NCI-H146 (cell line): ENCODE measurements around the gene PRKACB.
A peak's percentile ranks its signal among the peaks of the same experiment; 100 is the strongest.

Experiments
- DNase-seq: peaks from one replicate; lab custom pipeline; 2025; lab: John Stamatoyannopoulos, UW

PRKACB gene

DNA sequence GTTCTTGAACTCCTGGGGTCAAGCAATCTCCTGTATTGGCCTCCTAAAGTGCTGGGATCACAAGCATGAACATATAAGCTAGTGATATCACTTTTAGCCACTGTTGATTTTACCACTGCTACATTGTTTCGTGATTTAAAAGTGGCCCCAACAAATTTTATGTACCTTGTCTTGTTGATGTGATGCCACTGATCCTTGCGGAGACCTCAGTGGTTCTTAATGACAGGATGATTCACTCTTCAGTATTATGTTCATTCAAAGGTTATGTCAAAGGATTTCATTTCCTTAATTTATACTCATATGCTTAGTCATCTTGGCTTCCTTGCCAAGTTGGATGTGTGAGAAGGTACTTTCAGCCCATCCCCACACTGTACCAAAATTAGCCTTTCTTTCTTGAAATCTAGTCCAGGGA is 12.1 kb downstream of the PRKACB start:
- no peak for DNase-seq

DNA sequence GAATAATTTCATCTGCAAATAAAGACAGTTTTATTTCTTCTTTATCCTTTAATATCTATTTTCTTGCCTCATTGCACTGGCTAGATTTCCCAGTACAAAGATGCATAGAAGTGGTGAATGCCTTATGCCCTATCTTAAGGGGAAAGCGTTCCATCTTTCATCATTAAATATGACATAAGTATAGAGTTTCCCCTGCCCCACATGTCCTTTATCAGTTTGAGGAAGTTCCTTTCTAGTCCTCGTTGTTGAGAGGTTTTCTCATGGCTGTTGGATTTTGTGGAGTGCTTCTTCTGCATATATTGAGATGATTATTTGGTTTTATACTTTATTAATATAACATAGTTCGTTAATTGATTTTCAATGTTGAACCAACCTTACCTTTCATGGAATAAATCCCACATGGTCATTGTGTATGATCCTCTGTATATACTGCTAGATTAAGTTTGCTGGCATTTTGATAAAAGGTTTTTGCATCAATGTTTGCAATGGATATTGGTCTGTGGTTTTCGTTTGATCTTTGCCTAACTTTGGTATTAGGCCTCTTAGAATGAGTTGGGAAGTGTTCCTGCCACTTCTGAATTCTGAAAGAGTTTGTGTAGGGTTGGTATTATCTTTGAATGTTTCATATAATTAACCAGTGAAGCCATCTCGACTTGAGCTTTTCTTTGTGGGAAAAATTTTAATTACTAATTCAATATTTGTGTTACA is 15.6 kb downstream of the PRKACB start:
- no peak for DNase-seq

DNA sequence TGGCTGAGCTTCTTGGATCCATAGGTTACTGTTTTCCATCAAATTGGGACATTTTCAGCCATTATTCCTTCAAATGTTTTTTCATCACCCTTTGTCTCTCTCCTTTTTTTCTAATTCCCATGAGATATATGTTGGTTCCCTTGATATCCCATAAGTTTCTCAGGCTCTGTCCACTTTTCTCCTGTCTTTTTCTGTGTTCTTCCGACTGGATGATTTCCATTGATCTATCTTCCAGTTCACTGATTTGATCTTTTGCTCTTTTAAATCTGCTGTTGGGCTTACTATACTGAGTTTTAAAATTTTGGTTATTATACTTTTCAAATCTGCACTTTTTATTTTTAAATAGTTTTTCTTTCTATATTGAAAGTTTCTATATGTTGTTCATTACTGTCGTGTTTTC is 18.2 kb downstream of the PRKACB start:
- no peak for DNase-seq

DNA sequence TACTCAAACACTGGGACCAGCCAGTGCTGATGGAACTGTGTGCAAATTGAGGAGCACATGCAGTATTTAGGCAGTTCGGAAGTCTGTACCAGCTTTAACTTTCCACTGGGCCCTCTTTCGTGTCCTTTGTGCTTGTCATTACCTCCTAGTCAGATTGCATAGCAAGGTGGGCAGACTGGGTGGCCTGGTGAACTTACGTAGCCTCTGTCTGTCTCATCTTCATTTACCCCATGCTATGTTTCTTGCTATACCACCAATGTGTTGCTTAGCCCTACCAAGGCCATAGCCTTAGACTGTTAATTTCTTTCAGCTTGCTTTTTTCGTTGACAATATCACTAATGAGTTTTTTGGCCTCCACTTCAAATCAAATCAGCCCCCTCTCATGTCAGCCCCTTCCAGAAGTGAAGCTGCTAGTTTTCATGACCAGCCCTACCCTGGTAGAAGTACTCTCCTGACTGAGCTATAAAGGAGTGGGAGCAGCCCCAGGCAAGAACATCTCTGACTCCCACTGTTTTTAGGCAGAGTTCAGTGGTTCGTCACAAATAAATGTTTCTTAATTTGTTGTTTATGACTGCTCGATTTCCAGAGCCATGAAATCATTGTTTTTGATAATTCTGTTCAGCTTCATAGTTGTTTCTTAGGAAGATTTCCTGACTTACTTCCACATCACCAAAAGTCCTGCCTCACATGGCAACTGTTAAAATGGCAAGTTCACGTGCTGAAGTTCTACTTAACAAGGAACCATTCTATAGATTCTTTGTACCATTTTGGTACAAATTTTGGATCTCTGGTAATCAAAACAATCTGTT is 19.3 kb downstream of the PRKACB start:
- DNase-seq = no peak

DNA sequence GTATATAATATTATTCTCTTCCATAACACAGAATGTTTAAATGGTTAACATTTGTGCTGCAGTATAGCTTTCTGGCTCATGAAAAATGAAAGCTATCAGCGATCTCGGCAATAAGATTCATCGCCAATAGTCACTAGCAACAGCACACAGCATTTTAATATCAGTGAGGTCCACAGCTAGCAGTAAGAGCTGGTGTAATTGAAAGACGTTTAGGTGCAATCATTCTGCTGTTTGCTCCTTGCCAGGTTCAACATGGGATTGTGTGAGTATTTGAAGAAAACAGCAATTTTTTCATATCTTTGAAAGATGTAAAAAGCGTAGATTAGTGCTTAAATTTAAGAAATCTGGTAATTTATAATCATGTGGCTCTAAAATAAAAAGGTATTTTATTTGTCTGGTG is 20.1 kb downstream of the PRKACB start:
- peak; percentile 69 for DNase-seq

DNA sequence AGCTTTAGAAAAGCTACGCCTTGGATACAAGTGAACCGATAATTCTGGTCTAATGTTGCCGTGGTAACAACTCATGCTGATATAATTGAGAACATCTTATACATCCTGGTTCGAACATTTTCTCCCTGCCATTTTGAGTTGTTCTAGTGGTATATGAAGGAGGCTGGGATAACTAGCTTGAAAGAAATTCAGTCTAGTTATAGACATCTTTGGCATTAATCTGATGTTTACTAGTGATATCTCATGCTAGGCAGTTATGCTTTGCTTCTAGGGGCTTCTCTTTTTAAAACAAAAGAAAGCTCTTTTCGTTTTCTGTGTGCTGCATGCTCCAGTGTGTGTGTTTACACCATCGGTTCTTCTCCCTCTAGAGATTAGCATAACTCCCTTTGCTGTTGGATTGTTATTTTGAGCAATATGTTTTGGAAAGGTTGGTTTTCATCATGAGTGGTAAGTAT is 20.5 kb downstream of the PRKACB start:
- peak; percentile 78 for DNase-seq

DNA sequence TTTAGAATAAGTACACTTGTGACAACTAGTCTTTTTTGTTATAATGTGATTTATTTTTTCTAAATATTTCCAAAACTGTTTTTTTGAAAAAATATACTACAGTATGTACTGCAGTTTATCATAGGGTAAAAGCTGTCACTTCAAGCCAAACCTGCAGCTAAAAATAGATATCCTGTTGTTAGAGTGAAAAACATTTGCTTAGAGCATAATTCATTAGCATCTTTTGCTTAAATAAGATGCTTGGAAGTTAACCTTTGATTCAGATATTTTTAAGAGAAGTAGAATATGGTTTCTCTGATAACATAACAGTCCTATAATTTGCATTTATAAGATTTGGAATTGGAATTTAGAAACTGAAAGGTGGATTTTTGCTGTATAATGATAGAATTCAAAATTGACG is 21.5 kb downstream of the PRKACB start:
- peak; percentile 8 for DNase-seq

DNA sequence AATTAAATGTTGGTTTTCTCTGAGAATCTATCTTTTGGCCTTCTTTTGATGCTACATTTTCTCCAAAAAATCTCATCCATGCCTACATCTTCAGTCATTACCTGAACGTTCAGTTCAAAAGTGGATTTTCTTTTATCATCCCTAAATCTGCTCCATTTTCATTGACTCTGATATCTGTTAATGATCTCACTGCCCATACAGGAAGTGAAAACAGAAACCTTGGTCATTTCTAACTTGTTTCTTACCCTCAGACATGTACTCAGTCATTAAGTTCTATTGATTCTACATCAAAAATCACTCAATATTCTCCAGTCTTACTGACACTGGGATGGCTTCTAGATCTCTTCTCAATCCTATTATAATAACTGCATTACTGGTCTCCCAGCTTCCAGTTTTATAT is 22.7 kb downstream of the PRKACB start:
- DNase-seq = peak; percentile 5

DNA sequence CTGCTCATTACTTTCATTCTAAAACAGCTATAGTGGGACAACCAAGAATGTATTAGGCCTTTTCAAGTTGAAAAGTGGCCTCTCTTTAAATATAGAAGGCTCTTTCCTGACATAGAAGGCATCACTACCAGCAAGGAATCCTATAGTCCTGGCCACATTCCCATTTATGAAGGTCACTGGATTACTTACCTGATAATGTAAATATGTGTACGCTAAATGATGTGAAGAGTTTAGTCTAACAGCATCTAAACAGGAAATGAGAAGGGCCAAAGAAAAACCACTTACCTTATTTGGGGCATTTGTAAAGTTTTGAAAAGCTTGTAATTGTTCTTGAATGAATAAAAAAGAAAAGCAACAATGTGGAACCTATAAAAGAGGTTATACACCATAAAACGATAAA is 24.7 kb downstream of the PRKACB start:
- DNase-seq = no peak

DNA sequence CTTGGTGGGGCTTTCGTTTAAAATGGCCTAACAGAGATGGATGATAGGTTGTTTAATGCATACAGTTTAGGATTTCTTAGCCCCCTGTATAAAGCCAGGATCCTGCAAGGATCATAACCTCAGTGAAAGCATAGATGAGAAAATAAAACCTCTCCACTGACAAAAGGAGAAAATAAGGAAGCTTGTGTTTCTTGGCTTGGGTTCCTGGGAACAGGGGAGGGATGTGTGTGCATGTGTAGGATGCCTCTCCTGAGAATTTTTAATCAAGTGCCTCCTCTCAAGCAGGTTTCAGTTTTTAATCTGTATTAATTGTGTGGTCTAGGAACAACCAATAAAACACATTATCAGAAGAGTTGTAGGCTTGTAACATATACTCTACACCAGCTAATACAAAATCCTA is 26.1 kb downstream of the PRKACB start:
- DNase-seq = no peak

DNA sequence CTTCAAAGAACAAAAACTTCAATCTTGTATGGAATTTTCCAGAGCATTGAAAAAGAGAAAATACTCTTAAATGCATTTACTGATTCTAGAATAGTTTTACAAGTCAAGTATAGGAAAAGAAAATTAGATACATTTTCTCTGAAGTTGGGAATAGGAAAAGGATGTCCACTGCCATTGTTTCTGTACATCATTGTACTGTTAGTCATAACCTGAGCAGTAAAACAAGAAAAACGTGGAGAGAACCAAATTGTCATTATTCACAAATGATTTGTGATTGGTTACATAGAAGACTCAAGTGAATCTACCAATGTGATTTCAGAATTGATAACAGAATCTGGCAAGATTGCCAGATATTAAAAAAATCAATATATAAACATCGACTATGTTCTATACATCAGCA is 27.4 kb downstream of the PRKACB start:
- DNase-seq = no peak

DNA sequence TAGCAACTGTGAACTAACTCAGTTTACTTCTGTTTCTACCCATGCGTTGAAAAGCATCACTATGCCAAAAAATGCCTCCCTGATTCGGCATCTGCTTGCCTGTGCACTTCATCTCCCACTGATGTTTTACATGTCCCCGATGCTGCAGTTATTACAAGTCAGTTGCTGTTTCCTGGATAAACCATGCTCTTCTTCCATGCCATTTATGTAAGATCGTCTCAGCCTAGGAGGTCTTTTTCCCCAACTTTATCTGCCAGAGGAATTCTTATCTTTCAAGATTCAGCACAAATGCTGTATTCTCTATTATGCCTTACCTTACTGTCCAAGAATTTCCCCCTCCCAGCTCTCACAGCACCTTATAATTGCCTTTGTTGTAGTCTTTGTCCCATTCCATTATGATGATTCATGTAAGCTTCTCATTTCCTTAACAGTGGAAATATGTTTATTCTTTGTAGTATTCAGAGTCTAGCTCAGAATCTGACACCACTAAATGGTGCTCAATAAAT is 30.0 kb downstream of the PRKACB start:
- peak; percentile 7 for DNase-seq

DNA sequence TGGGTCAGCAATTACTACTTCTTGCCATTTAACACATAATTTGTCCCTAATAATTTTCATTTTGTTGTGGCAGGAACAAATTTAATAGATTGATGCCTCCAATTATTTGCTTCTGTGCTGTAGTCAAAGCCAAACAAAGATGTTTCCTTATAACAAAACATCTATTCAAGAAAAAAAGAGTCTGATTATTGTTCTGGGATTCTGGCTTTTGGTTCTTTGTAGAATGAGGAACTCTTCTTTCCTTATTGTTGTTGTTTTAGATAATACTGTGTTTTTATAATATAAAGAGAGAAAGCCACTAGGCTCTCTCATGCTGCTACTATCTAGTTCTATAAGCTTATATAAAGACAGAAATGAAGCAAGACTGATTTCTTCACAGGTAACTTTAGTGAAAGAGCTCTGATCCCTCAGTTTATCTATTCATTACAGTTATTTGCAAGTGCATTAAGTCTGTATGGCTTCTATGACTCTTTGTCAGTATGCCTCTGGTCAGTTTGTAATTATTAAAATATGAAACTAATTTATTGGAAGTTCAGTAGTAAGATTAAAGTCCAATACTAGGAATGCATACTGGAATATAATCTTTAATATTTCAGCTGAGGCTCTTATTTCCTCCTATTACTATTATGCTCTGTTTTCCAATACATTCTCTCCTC is 37.4 kb downstream of the PRKACB start:
- no peak for DNase-seq

DNA sequence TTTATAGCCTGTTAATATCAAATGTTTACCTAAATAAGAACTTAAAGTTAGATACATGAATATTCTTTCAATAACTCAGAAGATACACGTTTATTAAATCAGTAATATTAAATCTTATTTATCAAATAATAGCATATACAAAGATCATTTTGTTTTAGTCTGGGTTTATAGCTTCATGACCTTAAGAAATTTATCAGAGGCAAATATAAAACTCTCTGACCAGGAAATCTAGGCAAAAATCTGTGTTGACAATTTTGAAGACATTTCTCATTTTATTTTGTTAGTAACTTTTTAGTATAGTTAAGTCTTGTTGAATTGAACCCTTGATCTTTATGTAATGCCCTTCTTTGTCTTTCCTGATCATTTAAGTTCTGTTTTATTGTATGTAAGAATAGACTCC is 46.4 kb downstream of the PRKACB start:
- DNase-seq = no peak

DNA sequence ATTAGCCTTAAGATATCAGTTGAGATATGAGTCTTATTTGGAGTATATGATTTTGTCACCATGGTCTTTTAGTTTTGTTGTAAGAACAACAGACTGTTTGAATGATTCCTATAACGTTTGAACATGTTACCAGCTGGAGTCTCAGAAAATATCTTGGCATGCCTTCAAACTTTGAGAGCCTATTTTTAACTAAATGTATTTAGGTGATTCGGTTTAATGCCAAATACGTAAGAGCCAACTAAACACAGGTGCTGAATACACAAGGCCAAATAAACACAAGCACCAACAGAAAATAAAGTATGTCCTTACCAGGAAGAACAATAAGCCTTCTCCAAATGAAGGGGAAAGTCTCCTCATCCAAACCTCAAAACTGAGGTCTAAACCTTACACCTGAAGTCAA is 48.6 kb downstream of the PRKACB start:
- no peak for DNase-seq

DNA sequence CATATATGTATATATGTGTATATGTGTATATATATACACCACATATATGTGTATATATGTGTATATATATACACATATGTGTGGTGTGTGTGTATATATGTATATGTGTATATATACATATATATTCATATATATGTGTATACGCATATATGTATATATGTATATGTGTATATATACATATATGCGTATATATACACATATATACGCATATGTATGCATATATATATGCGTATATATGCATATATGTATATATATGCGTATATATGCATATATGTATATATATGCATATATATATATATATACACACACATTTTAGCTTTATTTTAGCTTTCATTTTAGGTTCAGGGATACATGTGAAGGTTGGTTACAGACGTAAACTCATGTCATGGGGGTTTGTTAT is 54.8 kb downstream of the PRKACB start:
- no peak for DNase-seq

DNA sequence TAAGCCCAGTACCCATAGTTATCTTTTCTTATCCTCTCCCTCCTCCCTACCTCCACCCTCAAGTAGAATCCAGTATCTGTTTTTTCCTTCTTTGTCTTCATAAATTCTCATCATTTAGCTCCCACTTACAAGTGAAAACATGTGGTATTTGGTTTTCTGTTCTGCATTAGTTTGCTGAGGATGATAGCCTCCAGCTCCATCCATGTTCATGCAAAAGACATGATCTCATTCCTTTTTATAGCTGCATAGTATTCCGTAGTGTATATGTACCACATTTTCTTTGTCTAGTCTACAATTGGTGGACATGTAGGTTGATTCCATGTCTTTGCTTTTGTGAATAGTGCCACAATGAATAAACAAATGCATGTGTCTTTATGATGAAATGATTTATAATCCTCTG is 55.2 kb downstream of the PRKACB start:
- DNase-seq = no peak

DNA sequence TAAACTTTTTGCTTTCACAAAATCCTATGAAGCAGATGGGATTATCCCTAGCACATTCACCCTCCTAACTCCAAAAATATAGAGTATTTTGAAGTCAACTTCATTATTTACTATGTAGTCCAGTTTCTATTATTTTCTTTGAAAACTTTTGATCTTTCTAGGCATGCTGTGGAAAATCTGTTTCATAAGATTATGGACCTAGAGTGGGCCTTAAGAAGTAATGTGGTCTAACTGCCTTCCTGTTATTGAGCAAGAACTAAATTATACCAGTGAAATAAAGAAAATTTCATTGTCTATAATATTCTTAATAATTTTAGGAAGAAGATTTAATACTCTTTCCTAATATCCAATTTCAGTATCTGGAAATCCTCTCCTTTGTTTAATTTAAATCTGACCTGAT is 58.1 kb downstream of the PRKACB start:
- no peak for DNase-seq

DNA sequence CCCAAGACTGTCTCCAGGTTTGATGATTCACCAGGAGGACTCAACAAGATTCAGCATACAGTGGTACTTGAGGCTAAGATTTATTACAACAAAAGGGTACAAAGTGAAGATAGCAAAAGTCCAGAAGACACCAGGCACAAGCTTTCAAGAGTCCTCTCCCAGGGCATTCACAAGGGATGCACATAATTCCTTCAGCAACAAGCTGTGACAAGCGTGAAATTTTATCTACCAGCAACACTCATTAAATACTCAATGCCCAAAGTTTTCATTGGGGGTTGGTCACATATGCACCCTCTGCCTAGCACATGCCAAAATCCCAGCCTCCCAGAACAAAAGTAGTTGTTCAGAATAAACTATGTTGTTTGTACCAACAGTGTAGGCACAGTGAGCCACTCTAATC is 62.3 kb downstream of the PRKACB start:
- DNase-seq = no peak

DNA sequence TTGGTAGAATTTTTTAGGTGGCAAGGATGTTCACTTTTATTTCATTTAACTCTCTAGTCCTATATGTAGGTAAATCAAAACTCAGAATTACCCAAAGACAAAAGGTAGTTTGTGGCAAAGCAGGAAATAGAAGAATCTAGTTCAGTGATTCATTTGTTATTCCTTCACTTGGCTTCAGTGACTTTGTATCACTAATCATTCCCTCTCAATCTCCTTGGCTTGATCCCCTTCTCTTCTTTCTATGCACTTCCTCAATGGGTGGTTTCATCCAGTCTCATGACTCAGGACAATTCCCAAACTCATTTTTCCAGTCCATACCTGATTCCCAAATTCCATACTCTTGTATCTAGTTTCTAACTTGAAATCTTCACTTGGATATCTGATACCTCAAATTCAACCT is 64.9 kb downstream of the PRKACB start:
- DNase-seq = no peak

DNA sequence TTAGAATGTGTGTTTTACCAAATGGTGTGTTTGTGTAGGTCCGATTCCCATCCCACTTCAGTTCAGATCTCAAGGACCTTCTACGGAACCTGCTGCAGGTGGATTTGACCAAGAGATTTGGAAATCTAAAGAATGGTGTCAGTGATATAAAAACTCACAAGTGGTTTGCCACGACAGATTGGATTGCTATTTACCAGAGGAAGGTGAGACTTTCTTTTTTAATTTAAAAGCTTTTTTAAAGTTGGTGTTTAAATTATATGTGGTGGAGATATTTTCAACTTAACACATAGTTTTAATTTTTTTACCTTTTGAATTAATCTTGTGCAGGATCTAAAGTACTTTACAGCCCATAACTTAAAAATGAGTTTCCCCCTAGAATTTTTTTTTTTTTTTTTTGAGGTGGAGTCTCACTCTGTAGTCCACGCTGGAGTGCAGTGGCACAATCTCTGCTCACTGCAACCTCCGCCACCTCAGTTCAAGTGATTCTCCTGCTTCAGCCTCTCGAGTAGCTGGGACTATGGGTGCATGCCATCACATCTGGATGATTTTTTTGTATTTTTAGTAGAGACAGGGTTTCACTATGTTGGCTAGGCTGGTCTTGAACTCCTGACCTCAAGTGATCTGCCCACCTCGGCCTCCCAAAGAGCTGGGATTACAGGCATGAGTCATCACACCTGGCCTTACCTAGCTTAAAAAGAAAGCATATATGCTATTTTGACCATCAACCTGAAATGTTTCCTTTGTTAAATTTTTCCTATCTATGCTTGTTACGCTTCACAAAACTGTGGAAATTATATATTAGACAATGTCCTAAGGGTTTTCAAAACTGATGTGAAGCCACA is 70.3 kb downstream of the PRKACB start:
- DNase-seq = no peak

DNA sequence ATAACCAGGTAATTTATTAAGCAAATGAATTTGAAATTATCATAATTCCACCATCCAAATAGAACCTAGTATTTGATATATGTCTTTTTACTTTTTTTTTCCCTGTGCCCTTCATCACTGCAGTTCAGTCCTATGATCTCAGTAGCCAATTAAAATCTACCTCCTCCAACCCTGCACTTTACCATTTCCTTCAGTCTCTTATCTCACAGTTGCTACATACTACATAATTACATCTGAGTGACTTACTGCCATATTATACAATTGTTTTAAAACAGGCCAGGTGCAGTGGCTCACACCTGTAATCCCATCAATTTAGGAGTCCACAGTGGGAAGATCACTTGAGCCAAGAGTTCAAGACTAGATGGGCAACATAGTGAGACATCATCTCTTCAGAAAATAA is 73.2 kb downstream of the PRKACB start:
- DNase-seq = peak; percentile 36
